ENCODE data around the gene SH2D3C.

Gene SH2D3C, protein sequence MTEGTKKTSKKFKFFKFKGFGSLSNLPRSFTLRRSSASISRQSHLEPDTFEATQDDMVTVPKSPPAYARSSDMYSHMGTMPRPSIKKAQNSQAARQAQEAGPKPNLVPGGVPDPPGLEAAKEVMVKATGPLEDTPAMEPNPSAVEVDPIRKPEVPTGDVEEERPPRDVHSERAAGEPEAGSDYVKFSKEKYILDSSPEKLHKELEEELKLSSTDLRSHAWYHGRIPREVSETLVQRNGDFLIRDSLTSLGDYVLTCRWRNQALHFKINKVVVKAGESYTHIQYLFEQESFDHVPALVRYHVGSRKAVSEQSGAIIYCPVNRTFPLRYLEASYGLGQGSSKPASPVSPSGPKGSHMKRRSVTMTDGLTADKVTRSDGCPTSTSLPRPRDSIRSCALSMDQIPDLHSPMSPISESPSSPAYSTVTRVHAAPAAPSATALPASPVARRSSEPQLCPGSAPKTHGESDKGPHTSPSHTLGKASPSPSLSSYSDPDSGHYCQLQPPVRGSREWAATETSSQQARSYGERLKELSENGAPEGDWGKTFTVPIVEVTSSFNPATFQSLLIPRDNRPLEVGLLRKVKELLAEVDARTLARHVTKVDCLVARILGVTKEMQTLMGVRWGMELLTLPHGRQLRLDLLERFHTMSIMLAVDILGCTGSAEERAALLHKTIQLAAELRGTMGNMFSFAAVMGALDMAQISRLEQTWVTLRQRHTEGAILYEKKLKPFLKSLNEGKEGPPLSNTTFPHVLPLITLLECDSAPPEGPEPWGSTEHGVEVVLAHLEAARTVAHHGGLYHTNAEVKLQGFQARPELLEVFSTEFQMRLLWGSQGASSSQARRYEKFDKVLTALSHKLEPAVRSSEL

DNA sequence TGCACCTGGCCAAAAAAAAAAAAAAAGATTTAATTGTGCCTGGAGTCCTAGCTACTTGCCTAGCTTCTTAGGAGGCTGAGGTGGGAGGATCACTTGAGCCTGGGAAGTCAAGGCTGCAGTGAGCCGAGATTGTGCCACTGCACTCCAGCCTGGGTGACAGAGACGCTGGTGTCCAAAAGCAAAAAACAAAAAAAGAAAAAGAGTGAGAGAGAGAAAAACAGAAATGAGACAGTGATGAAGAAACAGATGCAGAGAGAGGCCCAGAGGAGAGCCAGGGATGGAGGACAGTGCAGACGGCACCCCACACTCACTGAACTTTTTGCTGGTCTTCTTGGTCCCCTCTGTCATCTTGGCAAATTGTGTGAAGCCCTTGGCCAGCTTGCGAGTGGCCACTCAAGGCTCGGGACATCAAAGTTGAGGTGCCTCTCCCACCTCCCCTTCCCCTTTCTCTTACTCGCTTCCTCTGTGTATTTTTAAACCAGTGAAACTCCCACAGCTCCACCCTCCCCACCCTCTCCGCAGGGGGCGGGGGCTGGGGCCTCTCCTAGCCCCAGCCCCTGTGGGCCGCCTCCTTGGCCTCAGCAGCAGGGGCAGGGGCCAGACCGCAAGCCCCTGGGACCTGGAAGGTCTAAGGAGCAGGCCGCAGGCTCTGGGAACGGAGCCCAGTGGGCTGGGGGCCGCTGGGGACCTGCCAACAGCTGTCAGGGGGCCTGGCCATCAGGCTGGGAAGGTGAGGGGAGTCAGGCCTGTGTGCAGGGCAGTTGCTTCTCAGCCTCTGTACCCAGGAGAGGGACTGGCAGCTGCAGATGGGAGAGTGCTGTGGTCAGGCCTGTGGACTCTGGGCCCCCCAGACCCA lies at the start of gene SH2D3C:
Gene SH2D3C (minus strand): TSS at position 387 of the 856 bp plus-strand sequence. CDS start 39 bp downstream, at position 348.
- peaks cover 77% of the 10 kb centered on the region for H3K4me1 Mint-ChIP-seq
- DNase-seq, result peak; percentile 75 to 83

DNA sequence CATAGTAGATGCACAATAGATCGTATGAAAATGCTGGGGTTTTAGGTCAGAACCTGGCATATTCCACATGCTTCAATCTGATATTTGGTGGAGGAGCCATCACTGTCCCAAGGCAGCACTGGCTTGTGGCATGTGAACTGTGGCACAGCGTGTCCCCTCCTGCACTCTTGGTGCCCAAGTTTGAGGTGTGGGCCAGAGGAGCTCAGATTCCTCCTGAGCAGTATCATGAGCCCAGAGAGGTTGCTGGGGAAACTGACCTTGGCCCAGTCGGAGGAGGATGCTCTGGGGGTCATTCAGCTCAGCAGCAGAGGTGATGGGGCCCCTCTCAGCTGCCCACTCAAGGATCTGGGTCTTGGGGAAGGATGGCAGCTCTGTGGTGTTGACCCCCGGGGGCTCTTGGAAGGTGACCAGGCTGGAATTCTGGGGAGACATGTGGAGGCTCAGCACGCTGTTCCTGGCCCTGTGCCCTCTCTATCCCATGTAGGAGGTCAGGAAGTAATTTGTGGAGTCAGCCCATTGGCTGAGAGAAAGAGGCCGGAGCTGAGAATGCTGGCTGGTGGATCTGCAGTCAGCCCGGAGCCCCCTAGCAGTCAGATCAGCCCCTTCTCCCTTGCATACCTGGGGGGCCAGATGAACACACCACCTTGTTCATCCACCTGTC lies 47.9 kb upstream of the SH2D3C start:
- DNase-seq (no peak), ATAC-seq (no peak)
- no peak overlapping the region for H3K4me3 Mint-ChIP-seq
- no peaks in the 10 kb centered on the region for H3K9me3 Mint-ChIP-seq
- H3K27ac Mint-ChIP-seq, result no peak overlapping the region
- no peaks in the 10 kb centered on the region for H3K4me1 Mint-ChIP-seq
- H3K27me3 Mint-ChIP-seq, result no peaks in the 10 kb centered on the region

More for the DNA sequence above, at the start of gene SH2D3C:
- Mint-ChIP-seq H3K4me3 (peak within 1 kb of the TSS; percentile 96 to 97), H3K27ac (peak within 1 kb of the TSS; percentile 99 to 100), H3K27me3 (no peaks in the 10 kb centered on the region), H3K9me3 (no peaks in the 10 kb centered on the region)
- ATAC-seq, result peak; percentile 65

DNA sequence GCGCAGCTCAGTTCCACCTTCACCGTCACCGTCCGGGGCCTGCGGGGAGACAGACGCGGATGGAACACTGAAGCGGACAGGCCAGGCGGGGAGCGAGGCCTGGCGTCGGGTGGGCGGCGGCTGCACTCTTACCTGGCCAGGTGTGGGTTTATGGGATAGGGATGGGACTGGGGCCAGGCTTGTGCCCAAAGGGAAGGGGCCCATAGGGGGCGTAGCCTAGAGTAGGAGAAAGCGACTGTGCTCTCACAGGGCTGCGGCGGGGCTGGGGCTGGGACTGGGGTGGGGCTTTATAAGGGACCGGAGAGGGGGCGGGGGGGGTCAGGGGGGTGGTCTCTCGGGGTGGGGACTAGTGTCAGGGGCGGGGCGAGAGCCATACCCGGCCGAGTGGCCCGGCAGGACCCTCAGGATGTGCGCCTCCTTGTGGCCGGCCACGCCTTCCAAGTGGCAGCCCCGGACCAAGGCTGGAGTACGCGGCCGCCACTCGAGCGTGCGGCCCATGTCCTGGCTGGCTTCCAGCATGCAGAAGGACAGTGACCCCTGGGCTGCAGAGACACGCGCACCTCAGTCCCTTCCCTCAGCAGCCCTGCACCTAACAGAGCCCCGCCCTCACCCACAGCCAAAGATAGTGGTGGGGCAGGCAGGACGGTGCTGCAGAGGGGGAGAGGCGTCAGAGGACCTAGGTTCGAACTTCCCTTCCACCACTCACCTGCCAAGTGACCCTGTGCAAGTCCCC lies 47.0 kb upstream of the SH2D3C start:
- H3K27ac Mint-ChIP-seq, result peak overlapping the region in 1 of 2 donors; percentile 91
- peak; percentile 39 for ATAC-seq

GRCh38 chr9:127822108-127822507 lies 43.6 kb upstream of the SH2D3C start:
- Mint-ChIP-seq H3K27me3 (no peaks in the 10 kb centered on the region), H3K27ac (no peak overlapping the region), H3K4me1 (peaks cover 6% of the 10 kb centered on the region), H3K9me3 (no peaks in the 10 kb centered on the region), H3K4me3 (no peak overlapping the region)
- DNase-seq (no peak), ATAC-seq (no peak)

More for the DNA sequence above, 47.0 kb upstream of the SH2D3C start:
- H3K9me3 Mint-ChIP-seq, result no peaks in the 10 kb centered on the region
- DNase-seq, result no peak
- H3K27me3 Mint-ChIP-seq, result no peaks in the 10 kb centered on the region
- H3K4me3 Mint-ChIP-seq, result no peak overlapping the region
- no peaks in the 10 kb centered on the region for H3K4me1 Mint-ChIP-seq

DNA sequence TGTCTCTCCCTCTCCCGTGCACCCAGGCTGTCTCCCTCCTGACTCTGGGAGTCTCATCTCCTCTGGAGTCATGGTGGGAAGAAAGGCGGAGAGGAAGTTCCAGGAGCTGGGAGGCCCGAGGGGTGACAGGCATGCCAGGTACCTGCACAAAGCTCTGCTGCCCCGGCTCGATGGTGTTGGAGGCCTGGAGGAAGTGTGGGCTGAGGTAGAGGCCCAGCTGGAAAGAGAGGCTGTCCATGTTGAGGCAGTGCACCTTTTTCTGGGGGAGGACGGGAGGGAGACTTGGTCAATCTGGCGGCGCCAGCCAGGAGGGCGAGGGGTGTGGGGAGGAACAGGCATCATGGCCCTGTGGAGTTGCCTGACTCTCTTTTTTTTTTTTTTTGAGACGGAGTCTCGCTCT lies 40.1 kb upstream of the SH2D3C start:
- Mint-ChIP-seq H3K9me3 (no peaks in the 10 kb centered on the region), H3K4me3 (no peak overlapping the region), H3K27me3 (no peaks in the 10 kb centered on the region), H3K4me1 (peaks cover 6% of the 10 kb centered on the region), H3K27ac (peak overlapping the region in 1 of 2 donors; percentile 59)
- DNase-seq (no peak), ATAC-seq (no peak)

- Mint-ChIP-seq H3K4me1 (peaks cover 6% of the 10 kb centered on the region), H3K27ac (peak overlapping the region in 1 of 2 donors; percentile 44), H3K4me3 (no peak overlapping the region), H3K9me3 (no peaks in the 10 kb centered on the region), H3K27me3 (no peaks in the 10 kb centered on the region)
- DNase-seq (no peak), ATAC-seq (peak; percentile 11)
Observed at GRCh38 chr9:127817881-127818434, 39.5 kb upstream of the SH2D3C start.

GRCh38 chr9:127816728-127817127 lies 38.3 kb upstream of the SH2D3C start:
- Mint-ChIP-seq H3K27me3 (no peaks in the 10 kb centered on the region), H3K9me3 (no peaks in the 10 kb centered on the region), H3K27ac (no peak overlapping the region), H3K4me1 (peaks cover 6% of the 10 kb centered on the region), H3K4me3 (no peak overlapping the region)
- no peak for DNase-seq
- ATAC-seq, result peak; percentile 16

DNA sequence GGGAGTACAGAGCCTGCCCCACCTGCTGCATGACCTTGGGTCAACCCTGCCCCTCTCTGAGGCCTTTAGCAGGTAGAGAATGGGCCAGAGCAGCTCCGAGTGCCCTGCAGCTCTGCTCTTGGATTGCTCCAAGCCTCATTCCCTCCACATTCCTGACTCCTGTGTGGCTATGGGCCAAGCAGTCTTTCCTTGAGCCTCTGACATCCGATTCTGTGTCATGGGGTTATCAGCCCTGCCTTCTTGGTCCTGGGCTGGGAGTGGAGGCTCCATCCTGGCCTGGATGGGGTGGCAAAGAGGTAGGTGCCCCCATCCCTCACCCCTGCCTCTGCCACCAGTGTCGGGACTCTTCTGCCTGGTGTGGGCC lies 37.9 kb upstream of the SH2D3C start:
- H3K9me3 Mint-ChIP-seq, result no peaks in the 10 kb centered on the region
- peaks cover 6% of the 10 kb centered on the region for H3K4me1 Mint-ChIP-seq
- H3K4me3 Mint-ChIP-seq, result no peak overlapping the region
- no peaks in the 10 kb centered on the region for H3K27me3 Mint-ChIP-seq
- no peak overlapping the region for H3K27ac Mint-ChIP-seq
- DNase-seq (no peak), ATAC-seq (no peak)

- Mint-ChIP-seq H3K27me3 (no peaks in the 10 kb centered on the region), H3K4me3 (no peak overlapping the region), H3K27ac (peak overlapping the region; percentile 50 to 54), H3K9me3 (no peaks in the 10 kb centered on the region), H3K4me1 (peaks cover 6% of the 10 kb centered on the region)
- ATAC-seq (peak; percentile 27), DNase-seq (no peak)
Observed at GRCh38 chr9:127815512-127816361, 37.3 kb upstream of the SH2D3C start.

GRCh38 chr9:127814619-127815511 lies 36.4 kb upstream of the SH2D3C start:
- DNase-seq, result no peak
- ATAC-seq, result no peak
- Mint-ChIP-seq H3K4me1 (peaks cover 6% of the 10 kb centered on the region), H3K27me3 (no peaks in the 10 kb centered on the region), H3K4me3 (no peak overlapping the region), H3K27ac (peak overlapping the region; percentile 27 to 85), H3K9me3 (no peaks in the 10 kb centered on the region)

DNA sequence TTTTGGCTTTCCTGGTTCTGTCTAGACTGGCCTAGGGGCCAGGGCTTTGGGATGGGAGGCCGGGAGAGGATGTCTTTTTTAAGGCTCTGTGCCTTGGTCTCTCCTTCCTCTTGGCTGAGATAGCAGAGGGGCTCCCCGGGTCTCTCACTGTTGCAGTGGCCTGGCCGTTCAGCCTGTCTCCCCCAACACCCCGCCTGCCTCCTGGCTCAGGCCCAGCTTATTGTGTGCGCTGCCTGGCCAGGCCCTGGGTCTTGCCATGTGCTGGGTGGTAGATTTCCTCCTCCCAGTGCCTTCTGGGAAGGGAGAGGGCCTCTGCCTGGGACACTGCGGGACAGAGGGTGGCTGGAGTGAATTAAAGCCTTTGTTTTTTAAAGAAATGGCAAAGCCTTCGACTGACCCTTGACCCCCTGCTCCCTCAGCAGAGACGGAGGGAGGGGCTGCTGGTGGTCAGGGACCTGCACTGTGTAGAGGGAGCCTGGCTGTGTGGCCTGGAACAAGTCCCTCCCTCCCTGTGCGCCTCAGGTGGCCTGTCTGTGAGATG lies 35.3 kb upstream of the SH2D3C start:
- Mint-ChIP-seq H3K4me3 (no peak overlapping the region), H3K27ac (peak overlapping the region in 1 of 2 donors; percentile 54), H3K4me1 (peaks cover 6% of the 10 kb centered on the region), H3K9me3 (no peaks in the 10 kb centered on the region), H3K27me3 (no peaks in the 10 kb centered on the region)
- ATAC-seq (no peak), DNase-seq (no peak)

DNA sequence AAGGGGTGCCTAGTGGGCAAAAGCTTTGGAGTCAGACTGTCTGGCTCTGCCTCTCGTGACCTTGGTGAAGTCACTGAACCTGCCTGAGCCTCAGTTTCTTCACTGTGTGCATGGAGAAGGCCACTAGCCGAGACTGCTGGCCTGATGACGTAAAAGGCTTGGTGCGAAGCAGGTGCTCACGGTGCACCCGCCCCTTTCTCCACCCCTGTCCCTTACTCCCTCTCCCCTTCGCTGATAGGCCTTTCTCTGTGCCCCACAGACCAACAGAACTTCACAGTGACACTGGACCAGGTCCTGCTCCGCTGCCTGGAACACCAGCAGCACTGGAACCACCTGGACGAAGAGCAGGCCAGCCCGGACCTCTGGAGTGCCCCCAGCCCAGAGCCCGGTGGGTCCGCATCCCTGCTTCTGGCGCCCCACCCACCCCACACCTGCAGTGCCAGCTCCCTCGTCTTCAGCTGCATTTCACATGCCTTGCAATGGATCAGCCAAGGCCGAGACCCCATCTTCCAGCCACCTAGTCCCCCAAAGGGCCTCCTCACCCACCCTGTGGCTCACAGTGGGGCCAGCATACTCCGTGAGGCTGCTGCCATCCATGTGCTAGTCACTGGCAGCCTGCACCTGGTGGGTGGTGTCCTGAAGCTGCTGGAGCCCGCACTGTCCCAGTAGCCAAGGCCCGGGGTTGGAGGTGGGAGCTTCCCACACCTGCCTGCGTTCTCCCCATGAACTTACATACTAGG lies 34.6 kb upstream of the SH2D3C start:
- peaks cover 6% of the 10 kb centered on the region for H3K4me1 Mint-ChIP-seq
- DNase-seq (no peak), ATAC-seq (no peak)
- H3K9me3 Mint-ChIP-seq, result no peaks in the 10 kb centered on the region
- H3K4me3 Mint-ChIP-seq, result no peak overlapping the region
- peak overlapping the region in 1 of 2 donors; percentile 48 for H3K27ac Mint-ChIP-seq
- H3K27me3 Mint-ChIP-seq, result no peaks in the 10 kb centered on the region
